Motor neuron (in vitro differentiated cells): ENCODE results near the gene SPATA46. TPM values are rescaled to one million over a fixed set of nuclear protein-coding genes. Genes with fewer than 3 reads are reported as not detected.
A peak's percentile ranks its signal among the peaks of the same experiment; 100 is the strongest.
"Not testable (repeated sequence)": the region's sequence is repeated elsewhere in the genome, so short reads cannot be mapped to it uniquely, and the experiment has no call there.

Experiments used
- ATAC-seq, 8 experiments: fragments of 200-7000 bp; cut with Tn5 transposase; replicated peaks in 6 of 8; 2 replicates each; pipeline ENCODE4 v1.8.0; 2021; ENCODE audit warnings: mild to moderate bottlenecking in 8 of 8, moderate library complexity in 8 of 8
- H3K27ac ChIP-seq, 2 donors: fragments of 250-450 bp; sonication (Bioruptor Pico); 2 replicates each; pipeline ENCODE4 v1.9.0; 2021; ENCODE audit warnings: antibody characterized with exemption in 2 of 2, mild to moderate bottlenecking in 2 of 2, moderate library complexity in 1 of 2
- H3K4me1 ChIP-seq, 2 donors: fragments of 250-450 bp; sonication (Bioruptor Pico); replicated peaks in 1 of 2; 2 replicates each; pipeline ENCODE4 v1.6.1; 2021; ENCODE audit warnings: antibody characterized with exemption in 2 of 2, mild to moderate bottlenecking in 2 of 2, moderate library complexity in 1 of 2
- H3K4me3 ChIP-seq, 5 donors: fragments of 250-450 bp; sonication (Bioruptor Pico); 2 replicates each; pipeline ENCODE4 v1.9.0; 2021; ENCODE audit warnings: antibody characterized with exemption in 5 of 5, mild to moderate bottlenecking in 5 of 5, moderate library complexity in 4 of 5
- WGBS, 10 experiments: fragments of 450-650 bp; shearing (Covaris generic); methylation state at CpG; one replicate each; pipeline ENCODE4 v1.0.0; 2022; 5-methylcytosine and 5-hydroxymethylcytosine counted together
- in situ Hi-C, 9 experiments: fragments of 400-800 bp; cut with MboI; loops; one replicate each; pipeline ENCODE4 v1.15.0; 2021; ENCODE audit warnings: low sequenced_read_pairs in 9 of 9, low pct_unique_long_range_greater_than_20kb in 2 of 9; ENCODE audit not compliant: unreplicated experiment in 9 of 9
- total RNA-seq, 8 experiments: library from RNA; unstranded; fragments of 300-600 nt; gene quantifications; 2 replicates each; pipeline versions ENCODE4 v1.2.3 to v1.2.4, GENCODE V29; 2022

The SPATA46 gene
- total RNA-seq, 8 experiments from 2014 or later = 0.49 to 2.7 (median 1.1) TPM; not detected in 2

DNA sequence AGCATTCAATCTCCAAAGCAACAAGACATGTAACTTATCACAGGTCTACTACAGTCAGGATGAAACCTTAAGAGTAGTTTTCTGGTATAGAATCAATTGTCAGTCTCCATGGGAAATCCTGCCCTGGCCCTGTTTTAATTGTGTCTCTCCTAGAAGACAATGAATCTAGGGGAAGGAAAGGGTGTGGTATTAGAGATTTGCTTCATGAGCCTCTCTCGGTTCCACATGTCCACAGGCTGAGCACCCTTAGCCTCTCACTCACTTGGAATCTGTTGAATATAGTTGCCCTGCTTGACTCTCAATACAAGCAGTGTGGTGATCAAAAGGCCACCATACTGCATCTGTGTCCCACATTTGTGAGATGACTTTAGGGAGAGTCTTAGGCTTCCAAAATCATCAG is 17.7 kb downstream of the SPATA46 start:
- ATAC-seq = no peak
- in situ Hi-C loops = no loop called here
- H3K4me3 ChIP-seq = no peak overlapping the region
- no peak overlapping the region for H3K27ac ChIP-seq
- 0 to 100% (median 80%) methylated on average over 1 of the region's 1 CpG; no CpG with 5 or more reads in 3 of the 10 experiments for WGBS, 10 experiments
- peaks cover 0 to 6% of the 10 kb centered on the region in 2 donors for H3K4me1 ChIP-seq

DNA sequence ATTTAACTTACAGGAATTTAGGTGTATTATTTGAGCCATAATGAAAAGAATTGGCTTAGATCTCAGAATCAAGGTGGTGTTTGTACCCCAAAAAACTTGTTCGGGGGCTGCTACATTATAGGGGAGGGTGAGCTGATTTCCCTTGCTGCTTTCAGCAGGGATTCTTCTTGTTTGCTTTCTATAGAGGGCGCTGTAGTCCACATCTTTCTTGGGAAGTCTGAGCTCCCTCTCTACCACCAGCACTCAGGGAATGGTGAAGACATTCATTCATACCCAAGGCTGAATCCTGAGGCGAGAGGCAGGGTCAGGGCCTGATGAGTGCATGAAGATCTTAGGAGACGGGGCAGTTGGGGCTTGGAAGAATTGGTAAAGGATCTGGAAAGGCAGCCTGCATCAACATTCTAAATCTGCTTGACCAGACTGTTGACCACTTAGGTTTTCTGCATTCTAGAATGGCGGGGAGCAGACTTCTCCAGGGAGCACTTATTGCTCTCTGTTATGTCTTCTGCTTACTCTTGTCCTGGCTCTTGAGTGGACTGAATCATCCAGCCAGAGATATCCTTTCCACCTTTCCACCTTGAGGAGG is 18.9 kb downstream of the SPATA46 start:
- peak in 4 of 8 experiments; percentile 33 to 73 (median 55) for ATAC-seq
- Histone ChIP-seq H3K27ac (no peak overlapping the region), H3K4me3 (no peak overlapping the region), H3K4me1 (peaks cover 0 to 6% of the 10 kb centered on the region in 2 donors)
- 0 to 100% (median 60%) methylated on average over 1 to 4 of the region's 5 CpGs; no CpG with 5 or more reads in 1 of the 10 experiments for WGBS, 10 experiments
- in situ Hi-C loops = no loop called here

DNA sequence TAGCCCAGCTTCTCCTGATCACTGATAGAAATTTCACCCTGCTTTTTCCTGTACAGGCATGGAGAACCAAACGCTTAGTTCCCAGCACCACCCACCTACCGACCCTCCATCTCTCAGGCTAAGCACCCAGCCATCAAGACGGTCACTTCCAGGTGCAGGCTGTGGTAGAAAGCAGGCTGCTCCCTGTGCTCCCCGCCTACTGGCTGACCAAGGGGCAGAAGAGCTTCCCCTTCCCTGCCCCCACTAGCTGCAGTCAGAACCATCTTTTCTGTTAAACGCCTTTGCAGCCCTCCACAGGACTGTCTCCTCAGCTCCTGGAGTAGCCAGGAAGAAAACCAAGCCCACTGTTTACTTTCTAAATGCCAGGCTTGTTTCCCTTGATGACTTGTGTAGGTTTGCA is 23.0 kb downstream of the SPATA46 start:
- ATAC-seq = peak in 1 of 8 experiments; percentile 53
- H3K27ac ChIP-seq = no peak overlapping the region
- 52 to 83% (median 80%) methylated on average over 1 to 4 of the region's 5 CpGs; no CpG with 5 or more reads in 5 of the 10 experiments for WGBS, 10 experiments
- in situ Hi-C loops = no loop called here
- H3K4me3 ChIP-seq = no peak overlapping the region
- H3K4me1 ChIP-seq = peaks cover 0 to 13% of the 10 kb centered on the region in 2 donors

DNA sequence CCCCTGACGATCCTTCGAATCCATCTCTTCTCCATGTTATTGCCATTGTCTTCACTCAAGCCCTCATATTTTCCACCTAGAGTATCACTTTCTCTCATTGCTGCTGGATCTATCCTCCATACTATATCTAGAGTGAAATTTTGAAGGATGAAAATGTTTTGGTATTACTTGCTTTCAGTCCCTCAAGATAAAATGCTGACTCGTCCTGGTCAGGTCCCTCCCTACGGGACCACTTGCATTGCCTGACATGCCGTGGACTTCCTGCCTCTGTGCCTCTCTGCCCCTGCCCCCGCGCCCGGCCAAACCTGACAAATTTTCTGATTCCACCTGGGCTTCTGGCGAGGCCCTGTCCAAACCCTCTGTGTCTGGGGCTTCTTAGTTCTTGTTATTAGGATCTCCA is 23.6 kb downstream of the SPATA46 start:
- in situ Hi-C loops = no loop called here
- Histone ChIP-seq H3K27ac (no peak overlapping the region), H3K4me3 (no peak overlapping the region), H3K4me1 (peaks cover 0 to 8% of the 10 kb centered on the region in 2 donors)
- WGBS, 10 experiments = 57 to 94% (median 87%) methylated on average over 5 to 9 of the region's 9 CpGs; no CpG with 5 or more reads in 3 of the 10 experiments
- ATAC-seq = no peak

DNA sequence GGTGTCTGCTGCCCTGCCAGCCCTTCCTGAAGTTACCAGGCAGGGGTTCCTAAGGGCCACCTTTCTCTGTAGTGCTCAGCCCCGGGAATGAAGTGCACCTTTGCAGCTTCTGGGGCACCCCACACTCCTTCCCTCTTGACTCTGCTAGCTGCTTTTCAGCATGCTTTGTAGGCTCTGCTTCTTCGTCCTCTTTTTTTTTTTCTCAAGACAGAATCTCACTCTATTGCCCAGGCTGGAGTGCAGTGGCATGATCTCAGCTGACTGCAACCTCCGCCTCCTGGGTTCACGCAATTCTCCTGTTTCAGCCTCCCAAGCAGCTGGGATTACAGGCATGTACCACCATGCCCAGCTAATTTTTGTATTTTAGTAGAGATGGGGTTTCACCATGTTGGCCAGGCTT is 24.8 kb downstream of the SPATA46 start:
- WGBS, 10 experiments = 50 to 100% (median 84%) methylated on average over 1 to 3 of the region's 4 CpGs; no CpG with 5 or more reads in 3 of the 10 experiments
- in situ Hi-C loops, ATAC-seq, H3K4me1 ChIP-seq, H3K27ac ChIP-seq, H3K4me3 ChIP-seq: not testable (repeated sequence)

DNA sequence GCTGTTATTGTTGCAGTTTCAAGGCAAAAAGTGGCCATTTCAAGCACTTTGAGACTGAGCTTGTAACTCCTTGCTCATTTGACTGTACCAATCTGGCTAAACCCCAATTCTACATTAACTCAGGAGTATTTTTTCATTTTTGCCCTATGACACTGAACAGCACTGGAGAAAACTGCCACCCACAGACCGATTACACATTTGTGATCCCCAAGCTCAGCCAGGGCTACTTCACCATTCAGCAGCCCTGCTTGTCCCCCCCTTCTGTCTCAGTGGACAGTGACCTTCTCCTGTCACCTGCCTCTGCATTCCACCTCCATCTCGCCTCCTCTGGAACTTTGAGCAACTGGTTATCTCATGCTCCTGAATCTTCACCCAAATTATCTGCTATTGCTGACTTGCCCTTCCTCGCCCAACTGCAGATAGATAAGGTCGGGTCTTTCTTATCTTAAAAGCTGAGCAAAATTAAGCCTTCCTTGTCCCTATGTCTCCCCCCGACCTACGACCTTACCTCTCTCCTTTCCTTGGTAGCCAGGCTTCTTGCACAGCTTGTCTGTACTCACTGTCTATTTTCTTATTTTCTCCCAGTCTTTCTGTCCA is 25.3 kb downstream of the SPATA46 start:
- Histone ChIP-seq H3K4me1 (peaks cover 0 to 8% of the 10 kb centered on the region in 2 donors), H3K27ac (no peak overlapping the region), H3K4me3 (no peak overlapping the region)
- in situ Hi-C loops = no loop called here
- 38 to 100% (median 83%) methylated on average over 3 to 6 of the region's 6 CpGs for WGBS, 10 experiments
- ATAC-seq = no peak

DNA sequence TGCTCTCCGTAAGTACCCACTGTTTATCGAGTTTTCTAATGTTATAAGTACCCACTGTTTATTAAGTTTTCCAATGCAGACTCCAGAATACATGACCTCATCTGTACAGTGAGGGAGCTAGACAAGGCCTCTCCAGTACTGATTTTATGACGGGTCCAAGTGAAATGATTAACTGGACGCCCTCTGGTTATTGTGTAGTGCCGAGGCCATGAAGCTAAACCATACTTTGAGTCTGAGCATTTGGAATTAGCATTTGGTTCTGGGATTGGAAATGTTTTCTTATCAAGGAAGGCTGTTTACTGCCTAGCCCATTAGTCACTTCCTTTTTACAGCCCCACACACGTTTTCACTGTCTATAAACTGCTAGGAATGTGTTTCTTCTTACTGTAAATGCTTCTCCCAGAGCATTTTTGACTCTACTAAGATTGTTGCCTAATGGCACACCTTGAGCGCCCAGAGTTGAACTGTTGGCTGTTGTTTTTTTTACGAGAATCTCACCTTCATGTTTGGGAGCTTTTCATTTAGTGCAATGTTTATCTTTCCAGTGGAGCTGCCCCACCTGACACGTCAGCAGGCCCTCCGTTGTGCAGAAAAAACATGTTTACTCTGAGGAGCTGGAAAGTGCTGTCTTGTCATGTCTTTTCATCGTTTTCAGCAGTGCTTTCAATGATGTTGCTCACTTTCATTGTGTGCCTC is 26.9 kb downstream of the SPATA46 start:
- 28 to 75% (median 67%) methylated on average over 2 to 11 of the region's 11 CpGs for WGBS, 10 experiments
- H3K27ac ChIP-seq = no peak overlapping the region
- in situ Hi-C loops = no loop called here
- H3K4me1 ChIP-seq = peaks cover 0 to 8% of the 10 kb centered on the region in 2 donors
- H3K4me3 ChIP-seq = no peak overlapping the region
- peak in 4 of 8 experiments; percentile 48 to 96 (median 69) for ATAC-seq

DNA sequence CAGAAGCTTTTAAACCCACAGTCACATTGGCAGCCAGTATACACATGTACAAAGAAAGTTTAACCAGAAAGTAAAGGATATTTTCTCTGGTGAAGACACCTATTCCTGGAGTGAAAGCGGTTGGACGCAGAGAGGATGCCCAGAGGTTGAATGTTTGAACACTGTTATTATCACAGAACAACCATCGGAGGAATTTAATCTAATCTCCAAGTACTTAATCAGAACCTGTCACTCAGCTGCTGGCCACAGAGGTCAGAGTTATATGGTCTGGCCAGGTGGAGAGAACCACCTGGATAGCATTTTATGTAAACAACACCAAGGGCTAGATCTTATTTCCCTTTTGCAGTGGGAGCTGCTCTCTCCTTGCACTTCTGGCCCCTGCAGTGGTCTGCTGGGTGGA is 29.4 kb downstream of the SPATA46 start:
- Histone ChIP-seq H3K4me1 (peaks cover 0 to 8% of the 10 kb centered on the region in 2 donors), H3K4me3 (no peak overlapping the region), H3K27ac (no peak overlapping the region)
- in situ Hi-C loops = no loop called here
- WGBS, 10 experiments = 59 to 100% (median 67%) methylated on average over 1 to 3 of the region's 3 CpGs; no CpG with 5 or more reads in 3 of the 10 experiments
- no peak for ATAC-seq

DNA sequence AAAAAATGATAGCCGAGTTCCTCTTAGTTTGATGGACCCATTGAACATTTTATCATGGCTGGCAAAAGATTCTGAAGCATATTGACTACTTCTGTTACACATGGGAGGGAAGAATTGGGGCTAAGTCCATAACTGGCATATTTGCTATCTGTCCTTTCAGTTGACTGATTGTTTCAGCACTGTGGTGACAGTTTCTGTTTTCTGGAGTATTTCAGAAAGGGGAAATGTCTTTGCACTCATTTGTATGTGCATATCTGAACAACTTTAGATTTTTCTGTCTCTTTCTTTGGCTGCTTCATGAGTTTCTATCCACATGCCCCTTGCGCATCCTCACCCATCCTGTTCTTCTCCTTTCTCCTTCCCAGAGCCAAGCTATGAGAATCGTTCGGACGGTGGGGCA is 33.2 kb downstream of the SPATA46 start:
- Histone ChIP-seq H3K27ac (no peak overlapping the region), H3K4me1 (no peaks in the 10 kb centered on the region), H3K4me3 (no peak overlapping the region)
- peak in 1 of 8 experiments; percentile 28 for ATAC-seq
- in situ Hi-C loops = no loop called here
- WGBS, 10 experiments = 70 to 100% (median 91%) methylated on average over 2 to 5 of the region's 5 CpGs; no CpG with 5 or more reads in 3 of the 10 experiments

DNA sequence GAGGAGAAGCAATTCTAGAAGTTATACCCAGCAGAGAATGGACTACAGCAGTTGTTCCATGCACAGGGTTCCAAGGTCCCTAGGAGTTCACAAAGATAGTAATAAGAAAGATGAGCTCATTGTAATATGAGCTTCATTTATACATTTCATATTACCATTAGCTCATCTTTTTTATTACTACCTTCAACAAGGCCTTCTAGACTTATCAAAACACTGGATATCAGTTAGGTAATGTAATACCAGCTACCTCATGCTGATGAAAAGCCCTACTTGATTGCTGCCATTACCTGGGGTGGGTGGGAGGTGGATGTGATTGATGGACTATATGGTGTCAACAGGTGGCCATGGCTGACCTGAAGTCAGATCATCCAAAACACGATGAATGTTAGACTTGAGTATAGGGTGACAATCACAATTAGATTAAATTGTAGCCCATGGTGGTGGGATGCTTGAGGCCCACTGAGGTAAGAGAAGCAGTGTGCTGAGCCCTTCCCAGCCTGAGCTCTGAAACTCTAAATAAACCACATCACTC is 34.1 kb downstream of the SPATA46 start:
- 14 to 100% (median 83%) methylated on average over 1 of the region's 1 CpG; no CpG with 5 or more reads in 5 of the 10 experiments for WGBS, 10 experiments
- in situ Hi-C loops = no loop called here
- no peak overlapping the region for H3K4me3 ChIP-seq

DNA sequence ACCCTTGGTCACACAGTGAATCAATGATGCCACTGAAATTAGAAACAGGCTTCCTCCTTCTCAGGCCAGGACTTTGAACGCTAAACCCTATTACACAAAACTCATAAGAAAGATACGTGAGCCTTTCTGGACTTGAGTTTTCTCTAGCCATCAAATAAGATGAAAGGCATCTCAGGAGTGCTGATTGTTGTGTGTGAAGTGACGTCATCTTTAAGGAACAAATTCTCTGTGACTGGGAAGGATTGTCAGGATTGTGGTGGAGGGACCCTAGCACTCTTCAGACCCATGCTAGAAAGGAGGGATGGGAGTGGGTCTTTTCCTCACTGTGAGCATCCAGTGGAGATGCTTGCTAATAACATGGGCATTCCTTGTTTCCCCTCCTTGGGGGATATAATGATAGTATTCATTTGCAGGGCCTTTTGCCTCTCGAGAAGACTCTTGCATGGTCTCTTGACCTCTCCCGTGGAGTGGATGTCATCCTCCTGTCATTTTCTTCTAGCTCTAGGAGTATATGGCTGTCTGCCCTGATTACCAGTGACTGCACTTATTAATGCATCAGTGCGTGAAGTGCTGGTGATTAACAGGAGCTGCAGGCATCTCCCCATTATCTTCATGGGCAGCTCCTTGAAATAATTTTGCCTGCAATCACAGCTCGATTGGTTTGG is 39.9 kb downstream of the SPATA46 start:
- WGBS, 10 experiments = 37 to 94% (median 87%) methylated on average over 2 to 7 of the region's 7 CpGs; no CpG with 5 or more reads in 1 of the 10 experiments
- H3K4me1 ChIP-seq = peaks cover 17 to 21% of the 10 kb centered on the region in 2 donors
- no peak overlapping the region for H3K27ac ChIP-seq
- H3K4me3 ChIP-seq = no peak overlapping the region
- in situ Hi-C loops = no loop called here
- no peak for ATAC-seq

More for the DNA sequence above, 34.1 kb downstream of the SPATA46 start:
- no peak for ATAC-seq
- H3K4me1 ChIP-seq = no peaks in the 10 kb centered on the region
- no peak overlapping the region for H3K27ac ChIP-seq

DNA sequence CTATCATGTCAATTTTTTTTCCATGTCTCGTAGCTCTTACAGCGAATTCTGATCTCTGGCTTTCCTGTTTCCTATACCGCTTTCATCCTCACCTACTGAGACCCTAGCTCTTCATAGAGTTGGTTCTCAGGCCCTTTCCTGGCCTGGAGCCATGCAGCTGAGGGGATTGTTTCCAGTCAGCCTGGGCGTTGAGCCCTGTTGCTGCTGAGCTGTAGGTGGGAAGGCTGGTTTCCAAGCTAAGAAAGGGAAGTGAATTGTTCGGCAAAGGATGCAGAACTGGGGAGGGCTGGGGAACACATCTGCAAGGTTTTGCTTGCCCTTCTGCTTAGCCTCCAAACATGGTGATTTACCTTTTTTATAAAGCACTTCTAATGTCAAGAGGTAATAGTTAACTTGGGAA is 41.5 kb downstream of the SPATA46 start:
- in situ Hi-C loops = no loop called here
- H3K27ac ChIP-seq = no peak overlapping the region
- H3K4me1 ChIP-seq = peaks cover 17 to 21% of the 10 kb centered on the region in 2 donors
- no peak overlapping the region for H3K4me3 ChIP-seq
- WGBS, 10 experiments = 75 to 100% (median 97%) methylated on average over 1 to 5 of the region's 5 CpGs; no CpG with 5 or more reads in 3 of the 10 experiments
- no peak for ATAC-seq

DNA sequence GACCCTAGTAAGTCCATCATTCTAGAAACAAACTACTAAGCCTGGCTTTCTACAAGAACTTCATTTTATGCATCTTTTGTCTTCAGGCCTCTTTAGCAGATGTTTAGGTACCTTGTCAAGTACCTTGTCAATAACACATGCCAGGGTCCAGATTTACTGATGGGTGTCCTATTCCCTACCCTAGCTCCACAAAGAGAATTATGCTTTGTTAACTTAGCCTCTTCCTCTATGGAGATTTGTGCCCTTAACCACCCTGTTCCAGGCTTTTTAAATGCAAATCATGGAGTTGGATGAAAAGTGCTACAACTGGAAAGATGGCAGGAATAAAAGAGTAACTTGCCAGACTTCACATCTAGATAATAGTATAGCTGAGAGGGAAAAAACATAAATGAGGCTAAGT is 42.7 kb downstream of the SPATA46 start:
- peak in 1 of 8 experiments; percentile 21 for ATAC-seq
- in situ Hi-C loops = no loop called here

More for the DNA sequence above, 42.7 kb downstream of the SPATA46 start:
- Histone ChIP-seq H3K4me1 (peaks cover 17 to 21% of the 10 kb centered on the region in 2 donors), H3K4me3 (no peak overlapping the region), H3K27ac (no peak overlapping the region)
